H9 (cell line): Measurements from ENCODE around the gene COASY. TPM values are rescaled to one million over a fixed set of nuclear protein-coding genes. Genes with fewer than 3 reads are reported as not detected.

Experiments
- DNase-seq: peaks from one replicate; pipeline ENCODE4 v3.0.0-alpha.2; 2017
- H2AFZ ChIP-seq: one replicate; pipeline ENCODE4 v1.6.1; 2013; ENCODE audit warnings: mild to moderate bottlenecking, low read length, control low read depth, moderate library complexity
- H2AK5ac ChIP-seq: 2 replicates; pipeline ENCODE4 v1.6.1; 2013; ENCODE audit warnings: low read length, control low read depth, mixed read lengths; ENCODE audit not compliant: insufficient read length
- H2BK120ac ChIP-seq: one replicate; pipeline ENCODE4 v1.6.1; 2013; ENCODE audit warnings: low read depth, mild to moderate bottlenecking, low read length, control low read depth, inconsistent platforms; ENCODE audit not compliant: poor library complexity, severe bottlenecking
- H2BK12ac ChIP-seq: 2 replicates; pipeline ENCODE4 v1.6.1; 2013; ENCODE audit warnings: low read length, control low read depth, mixed read lengths, low read depth; ENCODE audit not compliant: insufficient read length
- H2BK15ac ChIP-seq: 2 replicates; pipeline ENCODE4 v1.6.1; 2013; ENCODE audit warnings: low read depth, low read length, control low read depth
- H2BK20ac ChIP-seq: one replicate; pipeline ENCODE4 v1.6.1; 2013; ENCODE audit warnings: low read depth, mild to moderate bottlenecking, low read length, control low read depth, inconsistent platforms; ENCODE audit not compliant: poor library complexity, severe bottlenecking
- H2BK5ac ChIP-seq: 2 replicates; pipeline ENCODE4 v1.6.1; 2013; ENCODE audit warnings: low read length, control low read depth, mixed read lengths; ENCODE audit not compliant: insufficient read length
- H3K14ac ChIP-seq: 2 replicates; pipeline ENCODE4 v1.6.1; 2013; ENCODE audit warnings: low read length, control low read depth; ENCODE audit not compliant: insufficient read depth
- H3K18ac ChIP-seq: 2 replicates; pipeline ENCODE4 v1.6.1; 2013; ENCODE audit warnings: low read depth, mild to moderate bottlenecking, mixed read lengths, low read length, control low read depth; ENCODE audit not compliant: insufficient read length
- H3K23ac ChIP-seq: 2 replicates; pipeline ENCODE4 v1.6.1; 2013; ENCODE audit warnings: low read length, control low read depth, mixed read lengths, low read depth; ENCODE audit not compliant: insufficient read length
- H3K23me2 ChIP-seq: 2 replicates; pipeline ENCODE4 v1.6.1; 2013; ENCODE audit warnings: low read depth, mild to moderate bottlenecking, mixed read lengths, low read length, control low read depth; ENCODE audit not compliant: insufficient read length, poor library complexity, severe bottlenecking
- H3K27ac ChIP-seq: 2 replicates; pipeline ENCODE4 v1.5.1; 2013; ENCODE audit warnings: low read length, control low read depth, mixed read lengths, low read depth; ENCODE audit not compliant: insufficient read length
- H3K27me3 ChIP-seq: 2 replicates; pipeline ENCODE4 v1.6.1; 2013; ENCODE audit warnings: low read length, control low read depth, inconsistent platforms; ENCODE audit not compliant: insufficient read depth
- H3K4ac ChIP-seq: 2 replicates; pipeline ENCODE4 v1.6.1; 2013; ENCODE audit warnings: low read depth, mild to moderate bottlenecking, control low read depth, inconsistent platforms, low read length, moderate library complexity
- H3K4me1 ChIP-seq: 2 replicates; pipeline ENCODE4 v1.6.1; 2013; ENCODE audit warnings: low read length, control low read depth, inconsistent platforms; ENCODE audit not compliant: insufficient read depth
- H3K4me2 ChIP-seq: 2 replicates; pipeline ENCODE4 v1.6.1; 2013; ENCODE audit warnings: low read length, control low read depth, mixed read lengths; ENCODE audit not compliant: insufficient read length, insufficient read depth
- H3K56ac ChIP-seq: 2 replicates; pipeline ENCODE4 v1.6.1; 2013; ENCODE audit warnings: low read depth, mild to moderate bottlenecking, mixed read lengths, low read length, control low read depth; ENCODE audit not compliant: insufficient read length
- H3K79me1 ChIP-seq: 2 replicates; pipeline ENCODE4 v1.6.1; 2013; ENCODE audit warnings: low read depth, mild to moderate bottlenecking, moderate library complexity, low read length, control low read depth, inconsistent platforms; ENCODE audit not compliant: insufficient read depth, poor library complexity, severe bottlenecking
- H3K79me2 ChIP-seq: 2 replicates; pipeline ENCODE4 v1.6.1; 2013; ENCODE audit warnings: low read length, control low read depth, inconsistent platforms; ENCODE audit not compliant: insufficient read depth
- H3K9ac ChIP-seq: 2 replicates; pipeline ENCODE4 v1.6.1; 2013; ENCODE audit warnings: low read length, control low read depth, mixed read lengths; ENCODE audit not compliant: insufficient read length; ENCODE audit errors: extremely low read depth
- H3K9me3 ChIP-seq: one replicate; pipeline ENCODE4 v1.6.1; 2013; ENCODE audit warnings: low read depth, low read length, inconsistent platforms; ENCODE audit not compliant: control insufficient read depth
- H3T11ph ChIP-seq: one replicate; pipeline ENCODE4 v1.6.1; 2013; ENCODE audit warnings: mild to moderate bottlenecking, low read length, control low read depth, inconsistent platforms
- H4K20me1 ChIP-seq: one replicate; pipeline ENCODE4 v1.6.1; 2013; ENCODE audit not compliant: control insufficient read depth, insufficient read length, insufficient read depth
- H4K5ac ChIP-seq: 2 replicates; pipeline ENCODE4 v1.6.1; 2013; ENCODE audit warnings: low read depth, mild to moderate bottlenecking, mixed read lengths, low read length, control low read depth; ENCODE audit not compliant: insufficient read length
- H4K8ac ChIP-seq: replicated peaks from 2 replicates; pipeline ENCODE4 v1.6.1; 2013; ENCODE audit warnings: low read length, control low read depth, mixed read lengths, low read depth; ENCODE audit not compliant: insufficient read length
- H4K91ac ChIP-seq: 2 replicates; pipeline ENCODE4 v1.6.1; 2013; ENCODE audit warnings: low read depth, mild to moderate bottlenecking, moderate library complexity, mixed read lengths, low read length, control low read depth; ENCODE audit not compliant: insufficient read length
- H3K27ac Mint-ChIP-seq, 3 experiments: 2 replicates in 2 of 3; 3 replicates in 1 of 3; pipeline ENCODE4 v1.8.0; 2020 to 2021; ENCODE audit warnings: mixed read lengths in 3 of 3, mild to moderate bottlenecking in 1 of 3, moderate library complexity in 1 of 3
- H3K27me3 Mint-ChIP-seq: 2 replicates; pipeline ENCODE4 v1.8.0; 2021; ENCODE audit warnings: low read depth, mild to moderate bottlenecking, moderate library complexity, mixed read lengths
- H3K36me3 Mint-ChIP-seq, 3 experiments: 2 replicates in 2 of 3; 3 replicates in 1 of 3; pipeline ENCODE4 v1.8.0; 2020 to 2021; ENCODE audit warnings: low read depth in 3 of 3, mixed read lengths in 3 of 3; ENCODE audit not compliant: insufficient read depth in 1 of 3
- H3K4me1 Mint-ChIP-seq, 2 experiments: 2 replicates each; pipeline ENCODE4 v1.8.0; 2020; ENCODE audit warnings: mixed read lengths in 2 of 2
- H3K4me3 Mint-ChIP-seq, 2 experiments: 2 replicates in 1 of 2; 3 replicates in 1 of 2; pipeline ENCODE4 v1.8.0; 2020 to 2021; ENCODE audit warnings: mild to moderate bottlenecking in 2 of 2, mixed read lengths in 2 of 2, moderate library complexity in 1 of 2
- H3K9me3 Mint-ChIP-seq, 2 experiments: 2 replicates in 1 of 2; 3 replicates in 1 of 2; pipeline ENCODE4 v1.8.0; 2020; ENCODE audit warnings: mild to moderate bottlenecking in 2 of 2, mixed read lengths in 2 of 2, moderate library complexity in 1 of 2
- CTCF ChIP-seq: fragments of 200-600 bp; sonication (generic); conservative IDR thresholded peaks from 3 replicates; pipeline ENCODE4 v1.8.0; 2021; ENCODE audit warnings: antibody characterized with exemption, mild to moderate bottlenecking
- WGBS: extraction: QIAGEN DNeasy Blood & Tissue Kit; methylation state at CpG from one replicate; pipeline ENCODE4 v1.1.7; 2013; ENCODE audit warnings: missing lambda C conversion rate, low lambda C conversion rate, mixed read lengths; ENCODE audit not compliant: insufficient read length; ENCODE audit errors: extremely low coverage; 5-methylcytosine and 5-hydroxymethylcytosine counted together
- total RNA-seq: library from RNA; stranded (reverse); gene quantifications from 2 replicates; pipeline ENCODE4 v1.2.1, GENCODE V29; 2021

Gene COASY
- total RNA-seq, 1 experiment from 2014 or later: 84.1 TPM

GRCh38 chr17:42562388-42563142 is 617 bp downstream of the COASY start:
- Histone ChIP-seq H2BK15ac (0 out of 2 replicates have a peak overlapping the region, but pooled peaks have one; percentile 19), H3K27me3 (no peaks in the 10 kb centered on the region), H3K4ac (no peak overlapping the region), H3K9ac (peak overlapping the region; percentile 85), H3K14ac (0 out of 2 replicates have a peak overlapping the region, but pooled peaks have one; percentile 19), H4K91ac (no peak overlapping the region), H4K8ac (no peak overlapping the region), H4K20me1 (no peaks in the 10 kb centered on the region), H4K5ac (no peak overlapping the region), H2BK12ac (no peak overlapping the region), H3K18ac (peak overlapping the region; percentile 11), H3T11ph (no peak overlapping the region), H3K56ac (no peak overlapping the region), H2BK5ac (no peak overlapping the region), H2AK5ac (no peak overlapping the region), H3K79me1 (peaks cover 4% of the 10 kb centered on the region), H3K23me2 (peaks cover 14% of the 10 kb centered on the region), H3K9me3 (no peaks in the 10 kb centered on the region), H2AFZ (no peak overlapping the region), H3K79me2 (peaks cover 4% of the 10 kb centered on the region; the same call in 1 of the 2 replicates), H3K4me2 (peak overlapping the region; percentile 86), H3K23ac (no peak overlapping the region), H2BK20ac (no peak overlapping the region), H2BK120ac (no peak overlapping the region), H3K4me1 (peaks cover under 1% of the 10 kb centered on the region; the same call in 1 of the 2 replicates), H3K27ac (no peak overlapping the region)
- H3K27ac Mint-ChIP-seq: peak overlapping the region; percentile 72 to 96 (median 88); a peak in 5 of 7 replicates
- H3K4me3 Mint-ChIP-seq: peak overlapping the region; percentile 94 to 95
- no peaks in the 10 kb centered on the region for H3K27me3 Mint-ChIP-seq
- TF ChIP-seq CTCF: no peak
- no peaks in the 10 kb centered on the region for H3K9me3 Mint-ChIP-seq
- DNase-seq: no peak
- no CpG with 5 or more reads among the region's 48 CpGs for WGBS
- peaks cover 3 to 29% (median 21%) of the 10 kb centered on the region in 3 experiments; a peak in 6 of 7 replicates for H3K36me3 Mint-ChIP-seq
- H3K4me1 Mint-ChIP-seq: peaks cover 14 to 21% of the 10 kb centered on the region in 2 experiments
